Cardiac fibroblast (primary cell): ENCODE results near the gene PPP1CC.
"Not testable (repeated sequence)": the region's sequence is repeated elsewhere in the genome, so short reads cannot be mapped to it uniquely, and the experiment has no call there.

Experiments used
- DNase-seq, 2 donors: peaks; one replicate each; pipeline versions ENCODE4 v3.0.0 to v3.0.0-alpha.2; 2010; ENCODE audit warnings: low read depth in 2 of 2
- H3K4me3 ChIP-seq, 2 donors: replicated peaks in 1 of 2; 1 replicate in 1 of 2; 2 replicates in 1 of 2; pipeline ENCODE4 v1.5.1; 2011; ENCODE audit warnings: low read depth in 2 of 2, low read length in 2 of 2, mild to moderate bottlenecking in 2 of 2, moderate library complexity in 1 of 2
- TF ChIP-seq, protein P1 (sequence below): IDR thresholded peaks from one replicate; pipeline ENCODE4 v1.5.1; 2011; ENCODE audit warnings: low read depth, mild to moderate bottlenecking, low read length, inconsistent platforms

The PPP1CC gene

DNA sequence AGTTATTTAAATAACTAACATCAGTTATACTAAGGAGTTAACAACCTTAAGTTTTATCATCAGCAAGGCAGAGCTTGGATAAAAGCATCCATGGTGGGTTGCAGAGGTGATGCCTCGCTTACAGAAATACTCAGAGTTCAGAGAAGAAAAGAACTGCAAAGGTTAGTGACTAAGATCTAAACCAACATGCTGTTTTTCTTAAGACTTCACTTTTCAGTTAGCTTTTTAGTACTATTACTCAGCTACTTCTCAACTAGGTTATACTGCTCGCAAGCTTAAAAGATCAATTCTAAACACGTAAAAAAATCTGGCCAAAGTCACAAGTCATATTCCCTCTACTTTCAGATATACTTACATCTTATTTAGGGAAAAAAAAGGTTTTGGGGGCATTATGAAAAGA, 2.8 kb downstream of the PPP1CC start:
- TF ChIP-seq, protein P1, sequence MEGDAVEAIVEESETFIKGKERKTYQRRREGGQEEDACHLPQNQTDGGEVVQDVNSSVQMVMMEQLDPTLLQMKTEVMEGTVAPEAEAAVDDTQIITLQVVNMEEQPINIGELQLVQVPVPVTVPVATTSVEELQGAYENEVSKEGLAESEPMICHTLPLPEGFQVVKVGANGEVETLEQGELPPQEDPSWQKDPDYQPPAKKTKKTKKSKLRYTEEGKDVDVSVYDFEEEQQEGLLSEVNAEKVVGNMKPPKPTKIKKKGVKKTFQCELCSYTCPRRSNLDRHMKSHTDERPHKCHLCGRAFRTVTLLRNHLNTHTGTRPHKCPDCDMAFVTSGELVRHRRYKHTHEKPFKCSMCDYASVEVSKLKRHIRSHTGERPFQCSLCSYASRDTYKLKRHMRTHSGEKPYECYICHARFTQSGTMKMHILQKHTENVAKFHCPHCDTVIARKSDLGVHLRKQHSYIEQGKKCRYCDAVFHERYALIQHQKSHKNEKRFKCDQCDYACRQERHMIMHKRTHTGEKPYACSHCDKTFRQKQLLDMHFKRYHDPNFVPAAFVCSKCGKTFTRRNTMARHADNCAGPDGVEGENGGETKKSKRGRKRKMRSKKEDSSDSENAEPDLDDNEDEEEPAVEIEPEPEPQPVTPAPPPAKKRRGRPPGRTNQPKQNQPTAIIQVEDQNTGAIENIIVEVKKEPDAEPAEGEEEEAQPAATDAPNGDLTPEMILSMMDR: no peak
- H3K4me3 ChIP-seq: no peak overlapping the region
- no peak for DNase-seq

DNA sequence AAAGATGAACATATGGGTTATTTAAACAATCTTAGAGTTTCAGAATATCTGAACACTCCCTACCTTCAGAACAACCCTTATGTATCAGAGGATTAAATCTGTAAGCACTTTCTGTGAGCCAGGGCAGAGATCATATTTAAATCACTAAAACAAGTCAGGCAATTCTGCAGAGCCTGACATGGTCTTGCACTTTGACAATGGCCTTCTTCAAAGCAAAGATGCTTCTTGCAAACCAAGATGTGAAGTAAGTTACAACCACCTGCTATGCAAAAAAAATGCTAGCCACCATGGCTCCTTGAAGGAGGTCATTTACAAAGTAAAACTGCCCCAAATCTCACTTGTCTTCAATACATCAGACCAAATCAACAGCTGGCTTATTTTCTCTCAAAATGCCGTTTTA, 3.2 kb downstream of the PPP1CC start:
- TF ChIP-seq, protein P1: no peak

DNA sequence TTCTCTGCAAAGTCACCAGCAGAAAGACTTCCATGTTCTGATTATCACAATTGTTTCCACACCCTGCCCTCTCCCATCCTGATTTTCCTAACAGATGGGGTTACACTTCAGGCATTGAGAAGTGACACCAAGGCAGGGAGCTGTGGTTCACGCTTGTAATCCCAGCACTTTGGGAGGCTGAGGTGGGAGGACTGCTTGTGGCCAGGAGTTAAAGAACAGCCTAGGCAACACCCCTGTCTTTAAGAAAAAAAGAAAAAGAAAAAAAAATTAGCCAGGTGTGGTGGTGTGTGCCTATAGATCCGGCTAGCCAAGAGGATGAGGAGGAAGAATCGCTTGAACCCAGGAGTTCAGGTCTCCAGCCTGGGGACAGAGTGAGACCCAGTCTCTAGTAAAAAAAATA, 5.2 kb downstream of the PPP1CC start:
- H3K4me3 ChIP-seq: no peak overlapping the region
- TF ChIP-seq, protein P1: no peak
- DNase-seq: no peak

More for the DNA sequence above, 3.2 kb downstream of the PPP1CC start:
- DNase-seq: no peak
- no peak overlapping the region for H3K4me3 ChIP-seq

DNA sequence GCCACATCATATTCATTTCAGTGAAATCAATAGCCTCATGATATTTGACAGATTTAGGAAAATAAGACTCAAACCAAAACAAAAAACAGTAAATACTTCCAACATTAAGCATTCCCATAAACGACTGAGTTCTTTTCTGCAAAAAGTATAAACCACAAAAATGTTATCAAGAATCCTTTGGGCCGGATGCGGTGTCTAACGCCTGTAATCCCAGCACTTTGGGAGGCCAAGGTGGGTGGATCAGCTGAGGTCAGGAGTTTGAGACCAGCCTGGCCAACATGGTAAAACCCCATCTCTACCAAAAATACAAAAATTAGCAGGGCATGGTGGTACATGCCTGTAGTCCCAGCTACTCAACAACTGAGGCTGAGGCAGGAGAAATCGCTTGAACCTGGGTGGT, 5.7 kb downstream of the PPP1CC start:
- not testable (repeated sequence) for H3K4me3 ChIP-seq
- peak; percentile 27 to 36 for DNase-seq

DNA sequence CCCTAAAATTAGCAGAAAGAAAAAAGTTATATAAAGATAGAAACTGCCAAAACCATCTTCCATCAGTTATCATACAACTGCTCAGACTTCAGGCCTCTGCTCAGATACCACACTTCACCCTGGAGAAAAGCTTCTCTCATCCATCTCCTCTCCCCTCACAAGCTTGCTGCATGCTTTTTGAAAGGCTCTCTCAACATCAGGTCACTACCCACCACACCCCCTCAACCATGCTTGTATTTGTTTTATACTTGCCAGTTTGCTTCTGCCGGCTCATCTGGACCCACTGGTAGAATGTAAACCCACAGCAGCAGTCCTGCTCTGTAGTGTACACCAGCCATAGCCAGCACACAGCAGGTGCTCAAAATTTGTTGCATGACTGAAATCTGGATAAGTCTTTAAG, 8.8 kb downstream of the PPP1CC start:
- no peak for DNase-seq
- TF ChIP-seq, protein P1: no peak
- no peak overlapping the region for H3K4me3 ChIP-seq

DNA sequence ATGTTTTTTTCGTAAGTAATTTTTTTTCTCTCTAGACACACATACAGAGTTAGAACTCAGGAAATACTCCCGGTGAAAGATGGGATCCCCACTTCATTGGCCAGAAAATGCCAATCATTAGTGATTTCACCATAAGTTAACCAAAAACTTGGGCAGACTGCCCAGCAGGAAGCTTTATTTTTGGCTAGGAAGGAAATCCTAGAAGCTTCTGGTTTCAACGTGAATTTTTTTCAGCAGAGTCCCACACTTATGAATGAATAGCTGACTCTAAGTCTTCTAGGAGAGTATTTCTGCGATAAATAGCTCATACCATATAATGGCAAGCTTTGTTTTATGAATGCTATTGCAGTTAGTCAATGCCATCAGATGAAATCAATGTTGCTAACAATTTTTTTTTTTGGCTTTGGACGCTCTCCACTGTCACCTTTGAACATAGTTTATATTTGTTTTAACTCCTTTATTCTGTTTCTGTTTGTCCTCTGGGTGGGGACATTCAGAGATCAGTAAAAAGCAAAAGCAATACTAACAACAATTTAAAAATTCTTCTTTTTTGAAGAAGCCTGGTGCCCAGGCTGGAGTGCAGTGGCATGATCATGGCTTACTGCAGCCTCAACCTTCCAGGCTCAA, 9.5 kb downstream of the PPP1CC start:
- TF ChIP-seq, protein P1: no peak
- DNase-seq: peak; percentile 70 to 82
- no peak overlapping the region for H3K4me3 ChIP-seq

DNA sequence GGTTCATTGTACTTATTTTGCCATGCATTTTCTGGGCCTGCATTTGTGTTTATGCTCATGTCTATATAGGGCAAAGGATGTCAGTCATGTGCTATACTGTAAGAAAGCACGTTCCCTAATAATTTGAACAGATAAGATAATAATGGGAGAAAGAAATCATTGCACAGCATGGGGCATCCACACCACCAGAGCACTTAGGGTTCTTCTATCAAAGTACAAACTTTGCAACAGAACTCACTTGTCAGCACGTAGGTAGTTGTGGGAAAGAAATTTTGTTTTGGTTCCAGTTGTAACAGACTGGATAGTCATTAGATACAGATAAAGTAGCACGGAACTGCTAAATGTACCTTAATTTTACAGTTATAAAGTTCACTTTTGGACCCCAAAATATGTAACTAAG, 10.1 kb downstream of the PPP1CC start:
- no peak overlapping the region for H3K4me3 ChIP-seq
- TF ChIP-seq, protein P1: no peak
- no peak for DNase-seq
